GM19395 (cell line): Measurements from ENCODE around the gene DDX24.
"Not testable (repeated sequence)": the region's sequence is repeated elsewhere in the genome, so short reads cannot be mapped to it uniquely, and the experiment has no call there.

Source experiments
- ATAC-seq: cut with Tn5 transposase; IDR thresholded peaks from one replicate; pipeline ENCODE4 v1.9.1; 2021; ENCODE audit warnings: mild to moderate bottlenecking, moderate library complexity; ENCODE audit not compliant: unreplicated experiment

The DDX24 gene

DNA sequence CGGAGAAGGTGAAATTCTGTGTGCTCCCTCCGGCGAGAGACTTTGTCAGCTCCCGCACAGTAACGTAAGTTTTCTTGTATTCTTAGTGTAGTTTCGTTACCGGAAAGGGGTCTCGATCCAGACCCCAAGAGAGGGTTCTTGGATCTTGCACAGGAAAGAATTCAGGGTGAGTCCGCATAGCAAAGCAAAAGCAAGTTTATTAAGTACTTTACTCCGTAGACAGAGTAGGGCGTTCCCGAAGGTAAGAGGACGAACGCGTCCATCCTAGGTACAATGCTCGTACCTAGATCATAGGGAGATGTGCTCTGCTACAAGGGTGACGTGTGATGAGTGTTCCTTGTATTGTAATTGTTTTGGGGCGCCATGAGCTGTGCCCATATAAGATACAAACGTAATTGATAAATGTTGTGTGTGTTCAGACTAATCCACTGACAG lies 401 bp upstream of the DDX24 start:
- peak; percentile 41 for ATAC-seq

DNA sequence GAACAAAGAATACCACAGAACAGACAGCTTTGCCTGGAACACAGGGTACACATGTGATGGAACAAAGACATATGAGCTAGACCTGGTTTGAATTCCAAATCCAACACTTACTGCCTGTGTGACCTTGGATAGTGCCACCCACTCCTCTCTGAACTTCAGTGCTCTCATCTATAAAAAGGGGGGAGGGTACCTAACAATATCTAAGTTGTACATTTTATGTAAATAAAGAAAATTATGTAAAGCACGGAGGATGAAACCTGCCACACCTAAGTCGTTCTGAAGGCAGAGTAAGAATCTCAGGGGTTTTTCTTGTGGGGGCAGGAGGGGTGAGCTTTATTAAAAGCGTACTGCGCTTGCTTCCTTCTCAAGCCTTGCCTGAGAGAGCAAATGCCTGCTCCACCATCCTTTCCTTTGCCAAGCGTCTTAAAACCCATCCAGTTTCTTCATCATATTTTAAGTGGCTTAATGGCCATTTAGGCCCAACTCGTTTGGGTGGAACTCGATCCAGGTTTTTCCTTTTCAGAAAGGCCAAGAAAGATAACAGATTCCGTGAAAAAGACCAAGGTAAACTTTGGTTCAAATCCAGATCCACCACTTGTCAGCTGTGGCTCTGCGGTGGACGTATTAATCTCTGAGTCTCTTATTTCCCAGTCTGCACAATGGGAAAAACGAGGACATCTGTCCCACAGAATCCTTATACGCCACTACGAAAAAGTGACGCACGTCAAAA lies 946 bp downstream of the DDX24 start:
- no peak for ATAC-seq

DNA sequence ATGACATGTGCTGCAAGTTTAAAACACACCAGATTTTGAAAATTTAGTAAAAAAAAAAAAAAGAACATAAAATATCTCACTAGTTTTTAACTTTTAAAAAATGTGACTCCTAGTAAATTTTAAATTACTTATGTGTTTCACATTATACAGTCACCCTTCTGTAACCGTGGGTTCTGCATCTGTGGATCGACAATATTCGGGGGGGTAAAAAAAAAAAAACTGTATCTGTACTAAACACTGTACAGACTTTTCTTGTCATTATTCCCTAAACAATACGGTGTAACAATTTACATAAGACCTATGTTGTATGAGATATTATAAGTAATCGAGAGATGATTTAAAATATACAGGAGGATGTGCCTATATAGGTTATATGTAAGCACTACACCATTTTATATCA lies 3.2 kb downstream of the DDX24 start:
- no peak for ATAC-seq

DNA sequence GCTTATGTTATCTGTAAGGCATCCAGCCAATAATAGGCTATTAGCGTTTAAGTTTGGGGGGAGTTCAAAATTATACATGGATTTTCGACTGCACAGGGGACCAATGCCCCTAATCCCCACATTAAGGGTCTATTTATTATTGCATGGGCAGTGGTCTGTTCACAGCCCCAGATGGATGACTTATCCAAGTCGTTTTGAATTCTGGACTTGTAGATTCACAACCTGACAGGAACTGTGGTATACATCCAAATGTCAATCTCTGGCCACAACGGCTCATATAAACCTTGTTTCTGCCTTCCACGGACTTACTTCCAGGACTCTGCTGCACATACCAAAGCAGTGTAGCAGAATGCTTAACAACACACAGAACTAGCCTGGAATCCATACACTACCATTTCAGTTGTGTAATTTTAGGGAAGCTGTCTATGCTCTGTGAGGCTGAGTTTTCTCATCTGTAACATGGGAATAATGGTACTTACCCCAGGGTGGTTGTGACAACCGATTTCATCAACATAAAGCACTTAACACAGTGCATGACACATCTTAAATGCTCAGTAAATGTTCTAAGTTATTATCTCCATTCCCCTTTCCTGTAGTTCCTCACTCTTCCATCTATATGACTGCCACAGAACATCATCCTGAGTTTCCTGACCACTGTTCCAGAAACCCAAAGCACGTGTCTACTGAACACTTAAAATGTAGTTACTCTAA lies 3.7 kb downstream of the DDX24 start:
- ATAC-seq: no peak

DNA sequence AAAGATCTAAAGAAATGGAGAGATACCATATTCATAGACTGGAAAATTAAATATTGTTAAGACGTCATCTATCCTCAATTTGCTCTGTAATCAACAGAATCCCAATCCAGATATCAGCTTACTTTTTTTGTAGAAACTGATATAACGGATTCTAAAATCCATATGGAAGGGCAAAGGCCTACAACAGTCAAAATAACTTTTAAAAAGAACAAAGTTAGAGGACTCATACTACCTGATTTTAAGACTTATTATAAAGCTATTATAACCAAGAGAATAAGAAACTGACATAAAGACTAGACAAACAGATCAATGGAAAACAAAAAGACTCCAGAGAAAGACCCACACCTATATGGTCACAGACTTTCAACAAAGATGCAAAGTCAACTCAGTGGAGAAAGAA lies 6.0 kb downstream of the DDX24 start:
- no peak for ATAC-seq

DNA sequence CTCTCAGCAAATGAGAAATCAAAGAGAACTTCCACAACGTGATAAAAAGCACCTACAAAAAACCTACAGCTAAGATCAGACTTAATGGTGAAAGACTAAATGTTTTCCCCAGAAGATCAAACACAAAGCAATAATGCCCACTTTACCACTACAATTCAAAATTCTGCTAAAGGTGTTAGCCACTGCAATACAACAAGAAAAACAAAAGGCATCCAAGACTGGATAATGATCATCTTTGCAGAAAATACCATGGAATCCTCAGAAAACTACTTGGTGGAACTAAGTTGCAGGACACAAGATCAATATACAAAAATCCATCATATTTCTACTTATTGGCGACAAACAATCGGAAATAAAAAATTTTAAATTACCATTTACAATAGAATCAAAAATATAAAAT lies 6.5 kb downstream of the DDX24 start:
- no peak for ATAC-seq

DNA sequence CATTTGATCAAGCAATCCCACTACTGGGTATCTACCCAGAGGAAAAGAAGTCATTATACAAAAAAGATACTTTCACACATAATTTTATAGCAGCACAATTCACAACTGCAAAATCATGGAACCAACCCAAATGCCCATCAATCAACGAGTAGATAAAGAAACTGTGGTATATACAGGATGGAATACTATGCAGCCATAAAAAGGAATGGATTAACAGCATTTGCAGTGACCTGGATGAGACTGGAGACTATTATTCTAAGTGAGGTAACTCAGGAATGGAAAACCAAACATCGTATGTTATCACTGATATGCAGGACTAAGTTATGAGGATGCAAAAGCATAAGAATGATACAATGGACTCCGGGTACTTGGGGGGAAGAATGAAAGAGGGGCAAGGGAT lies 8.9 kb downstream of the DDX24 start:
- not testable (repeated sequence) for ATAC-seq

- no peak for ATAC-seq
Observed at GRCh38 chr14:94066089-94066676, 14.8 kb downstream of the DDX24 start.

DNA sequence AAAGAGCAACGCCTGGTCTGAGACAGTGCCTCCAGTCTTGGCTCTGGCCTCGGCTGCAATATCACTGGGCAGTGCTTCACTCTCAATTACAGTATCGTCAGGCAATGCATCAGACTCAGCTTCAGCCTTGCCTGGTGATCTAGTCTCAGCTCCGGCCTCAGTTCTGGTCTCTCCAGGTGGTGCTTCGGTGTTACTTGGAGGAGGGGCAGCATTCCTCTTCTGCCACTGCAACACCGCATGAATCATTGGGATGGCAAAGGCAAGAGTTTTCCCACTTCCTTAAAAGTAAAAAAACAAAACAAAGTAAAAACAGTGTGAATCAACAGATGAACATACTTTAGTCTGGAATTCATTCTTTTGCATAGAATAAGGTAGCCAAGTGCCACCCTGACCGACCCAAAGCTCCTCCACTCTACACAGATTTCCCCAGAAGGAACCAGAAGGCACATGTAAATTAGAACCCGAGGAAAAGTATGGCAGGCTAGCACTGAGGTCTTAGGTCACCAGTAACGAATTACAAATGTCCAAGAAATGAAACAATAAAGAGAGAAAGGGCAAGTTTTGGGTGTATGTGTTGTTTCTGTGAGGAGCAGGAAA lies 18.6 kb downstream of the DDX24 start:
- no peak for ATAC-seq

GRCh38 chr14:94059998-94060397 lies 21.0 kb downstream of the DDX24 start:
- ATAC-seq: no peak

- ATAC-seq: no peak
Observed at GRCh38 chr14:94058674-94059138, 22.3 kb downstream of the DDX24 start.

GRCh38 chr14:94058128-94058673 lies 22.8 kb downstream of the DDX24 start:
- no peak for ATAC-seq

GRCh38 chr14:94056579-94057308 lies 24.3 kb downstream of the DDX24 start:
- peak; percentile 82 for ATAC-seq

- ATAC-seq: no peak
Observed at GRCh38 chr14:94054936-94055335, 26.1 kb downstream of the DDX24 start.

DNA sequence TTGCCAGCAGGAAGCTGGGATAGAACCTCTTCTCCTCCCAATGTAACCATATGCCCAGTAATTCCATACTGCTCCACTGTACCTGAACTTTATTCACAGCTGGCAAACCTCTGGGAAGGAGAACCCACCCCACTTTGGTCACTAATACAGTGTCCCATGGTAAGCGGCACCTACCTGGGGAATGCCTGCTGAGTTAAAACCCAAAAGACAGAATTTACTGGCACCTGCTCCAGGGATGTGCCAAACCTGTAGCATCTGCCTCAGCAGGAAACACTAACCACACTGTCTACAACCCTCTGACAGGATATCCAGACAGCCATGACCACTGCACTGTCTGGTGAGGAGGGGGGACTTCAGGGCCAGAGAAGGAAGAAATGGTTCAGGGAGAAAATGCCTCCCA lies 26.6 kb downstream of the DDX24 start:
- no peak for ATAC-seq

DNA sequence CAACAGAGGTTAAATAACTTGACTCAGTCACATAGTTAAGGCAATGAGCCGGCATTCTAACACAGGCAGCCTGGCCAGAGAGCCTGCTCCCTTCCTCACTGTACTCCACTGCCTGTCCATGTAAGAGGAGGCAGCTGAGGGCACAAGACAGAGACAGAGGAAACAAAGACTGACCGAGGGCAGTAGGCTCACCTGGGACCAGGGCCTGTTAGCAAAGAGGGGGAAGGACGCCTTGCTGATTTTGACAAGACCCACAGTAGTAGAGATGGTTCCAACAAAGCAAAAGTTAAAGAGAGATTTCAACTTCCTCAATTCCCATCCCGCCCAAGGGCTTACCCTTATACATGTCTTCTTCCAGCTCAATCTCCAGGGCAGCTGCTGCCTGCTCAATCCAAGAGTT lies 28.3 kb downstream of the DDX24 start:
- ATAC-seq: no peak

- ATAC-seq: no peak
Observed at GRCh38 chr14:94052199-94052598, 28.8 kb downstream of the DDX24 start.

DNA sequence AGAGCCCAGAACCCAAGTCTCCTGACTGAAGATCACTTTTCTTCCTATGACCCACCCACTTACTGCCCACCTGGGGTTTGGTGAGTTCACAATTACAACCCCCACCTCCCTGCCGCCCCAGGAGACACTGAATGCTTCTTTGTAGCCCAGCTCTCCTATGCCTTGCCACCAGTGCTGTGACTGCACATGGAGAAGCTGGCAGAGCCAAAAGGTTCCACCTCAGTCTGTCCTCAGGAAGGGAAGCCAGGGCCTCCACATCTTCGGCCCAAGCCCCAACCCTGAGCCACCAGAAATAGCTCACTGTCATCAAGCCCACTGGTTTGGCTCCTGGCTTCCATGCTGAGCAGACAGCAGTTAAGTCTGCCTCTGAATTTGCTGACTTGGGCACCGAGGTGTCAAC lies 29.2 kb downstream of the DDX24 start:
- no peak for ATAC-seq

- no peak for ATAC-seq
Observed at GRCh38 chr14:94051115-94051514, 29.9 kb downstream of the DDX24 start.

- ATAC-seq: no peak
Observed at GRCh38 chr14:94050231-94050880, 30.6 kb downstream of the DDX24 start.
